ENCODE data around the gene BPTF.
"Not testable (repeated sequence)": the region's sequence is repeated elsewhere in the genome, so short reads cannot be mapped to it uniquely, and the experiment has no call there.

The BPTF gene

GRCh38 chr17:68019675-68020408, 194.5 kb downstream of the BPTF start:
- Histone ChIP-seq H3K27me3 (ENCODE audit: insufficient read depth, low read length) (no peaks in the 10 kb centered on the region), H3K4me2 (ENCODE audit: low read length) (peak overlapping the region; percentile 70), H3K27ac (ENCODE audit: low read depth, low read length) (peak overlapping the region; percentile 63), H4K91ac (ENCODE audit: low read depth, low read length) (peak overlapping the region; percentile 38), H3K79me1 (ENCODE audit: low read length) (peaks cover 5% of the 10 kb centered on the region), H3K4me3 (ENCODE audit: low read depth, low read length) (peak overlapping the region; percentile 70), H3K9ac (ENCODE audit: low read length) (peak overlapping the region; percentile 79), H2BK12ac (ENCODE audit: low read length) (no peak overlapping the region), H3K4me1 (ENCODE audit: control insufficient read depth in 1 of 2, insufficient read depth in 2 of 2, low read length in 2 of 2) (peaks cover 0 to 2% of the 10 kb centered on the region in 2 experiments), H2AK5ac (ENCODE audit: low read length) (no peak overlapping the region), H4K8ac (ENCODE audit: low read depth, low read length) (peak overlapping the region; percentile 78), H4K12ac (ENCODE audit: low read depth, low read length) (peak overlapping the region; percentile 82), H2AFZ (ENCODE audit: insufficient read depth, low read length, poor library complexity) (peak overlapping the region; percentile 42), H3K36me3 (ENCODE audit: control insufficient read depth in 1 of 2, insufficient read depth in 2 of 2, low read length in 2 of 2) (no peaks in the 10 kb centered on the region), H3K9me3 (ENCODE audit: insufficient read depth, low read depth, low read length) (no peaks in the 10 kb centered on the region), H3K18ac (ENCODE audit: low read length) (peak overlapping the region; percentile 73), H3K79me2 (ENCODE audit: control insufficient read depth, insufficient read depth, low read length, poor library complexity) (no peaks in the 10 kb centered on the region), H3K4ac (ENCODE audit: low read depth, low read length) (no peak overlapping the region), H3K14ac (ENCODE audit: low read length) (peak overlapping the region; percentile 64), H2BK120ac (ENCODE audit: insufficient read depth, low read length, poor library complexity) (peak overlapping the region; percentile 9), H2BK5ac (ENCODE audit: low read depth, low read length, poor library complexity) (peak overlapping the region; percentile 37), H3K23ac (ENCODE audit: low read length) (no peak overlapping the region)
- no CpG with 5 or more reads among the region's 51 CpGs for WGBS (ENCODE audit: extremely low coverage, insufficient coverage, insufficient read length)
- peak; percentile 99 for DNase-seq

- peak overlapping the region; percentile 63 for H3K27ac ChIP-seq (ENCODE audit: low read depth, low read length)
- H4K12ac ChIP-seq (ENCODE audit: low read depth, low read length), result peak overlapping the region; percentile 82
- H4K8ac ChIP-seq (ENCODE audit: low read depth, low read length), result peak overlapping the region; percentile 78
- no CpG with 5 or more reads among the region's 12 CpGs for WGBS (ENCODE audit: extremely low coverage, insufficient coverage, insufficient read length)
- H3K79me1 ChIP-seq (ENCODE audit: low read length), result peaks cover 5% of the 10 kb centered on the region
- H3K79me2 ChIP-seq (ENCODE audit: control insufficient read depth, insufficient read depth, low read length, poor library complexity), result no peaks in the 10 kb centered on the region
- H3K36me3 ChIP-seq (ENCODE audit: control insufficient read depth in 1 of 2, insufficient read depth in 2 of 2, low read length in 2 of 2), result no peaks in the 10 kb centered on the region
- no peak overlapping the region for H3K23ac ChIP-seq (ENCODE audit: low read length)
- peak overlapping the region; percentile 38 for H4K91ac ChIP-seq (ENCODE audit: low read depth, low read length)
- H2AFZ ChIP-seq (ENCODE audit: insufficient read depth, low read length, poor library complexity), result peak overlapping the region; percentile 42
- peak in 1 of 2 donors; percentile 46 for DNase-seq
- peak overlapping the region; percentile 70 for H3K4me2 ChIP-seq (ENCODE audit: low read length)
- no peak overlapping the region for H2BK12ac ChIP-seq (ENCODE audit: low read length)
- H3K4me1 ChIP-seq (ENCODE audit: control insufficient read depth in 1 of 2, insufficient read depth in 2 of 2, low read length in 2 of 2), result peaks cover 0 to 2% of the 10 kb centered on the region in 2 experiments
- H2AK5ac ChIP-seq (ENCODE audit: low read length), result no peak overlapping the region
- peak overlapping the region; percentile 73 for H3K18ac ChIP-seq (ENCODE audit: low read length)
- H3K14ac ChIP-seq (ENCODE audit: low read length), result peak overlapping the region; percentile 64
- H2BK120ac ChIP-seq (ENCODE audit: insufficient read depth, low read length, poor library complexity), result peak overlapping the region; percentile 9
- no peaks in the 10 kb centered on the region for H3K9me3 ChIP-seq (ENCODE audit: insufficient read depth, low read depth, low read length)
- H3K9ac ChIP-seq (ENCODE audit: low read length), result peak overlapping the region; percentile 79
- peak overlapping the region; percentile 70 for H3K4me3 ChIP-seq (ENCODE audit: low read depth, low read length)
- H3K4ac ChIP-seq (ENCODE audit: low read depth, low read length), result no peak overlapping the region
- H3K27me3 ChIP-seq (ENCODE audit: insufficient read depth, low read length), result no peaks in the 10 kb centered on the region
- H2BK5ac ChIP-seq (ENCODE audit: low read depth, low read length, poor library complexity), result peak overlapping the region; percentile 37
Measured at GRCh38 chr17:68020409-68020756, 195.1 kb downstream of the BPTF start.

GRCh38 chr17:68020791-68021190, 195.5 kb downstream of the BPTF start:
- H2BK12ac ChIP-seq (ENCODE audit: low read length); H3K18ac ChIP-seq (ENCODE audit: low read length); H3K23ac ChIP-seq (ENCODE audit: low read length); H3K9me3 ChIP-seq (ENCODE audit: insufficient read depth, low read depth, low read length); H2AFZ ChIP-seq (ENCODE audit: insufficient read depth, low read length, poor library complexity); H4K12ac ChIP-seq (ENCODE audit: low read depth, low read length); H4K8ac ChIP-seq (ENCODE audit: low read depth, low read length); H2BK5ac ChIP-seq (ENCODE audit: low read depth, low read length, poor library complexity); H3K4me3 ChIP-seq (ENCODE audit: low read depth, low read length); H2AK5ac ChIP-seq (ENCODE audit: low read length); H2BK120ac ChIP-seq (ENCODE audit: insufficient read depth, low read length, poor library complexity); H3K14ac ChIP-seq (ENCODE audit: low read length); H3K4ac ChIP-seq (ENCODE audit: low read depth, low read length); H4K91ac ChIP-seq (ENCODE audit: low read depth, low read length); H3K4me1 ChIP-seq (ENCODE audit: control insufficient read depth in 1 of 2, insufficient read depth in 2 of 2, low read length in 2 of 2); H3K27me3 ChIP-seq (ENCODE audit: insufficient read depth, low read length); H3K36me3 ChIP-seq (ENCODE audit: control insufficient read depth in 1 of 2, insufficient read depth in 2 of 2, low read length in 2 of 2); H3K79me1 ChIP-seq (ENCODE audit: low read length); DNase-seq; H3K79me2 ChIP-seq (ENCODE audit: control insufficient read depth, insufficient read depth, low read length, poor library complexity): not testable (repeated sequence)
- no CpG with 5 or more reads among the region's 13 CpGs for WGBS (ENCODE audit: extremely low coverage, insufficient coverage, insufficient read length)
- H3K27ac ChIP-seq (ENCODE audit: low read depth, low read length), result peak overlapping the region; percentile 63
- peak overlapping the region; percentile 70 for H3K4me2 ChIP-seq (ENCODE audit: low read length)
- peak overlapping the region; percentile 79 for H3K9ac ChIP-seq (ENCODE audit: low read length)

- no peak overlapping the region for H3K27ac ChIP-seq (ENCODE audit: low read depth, low read length)
- H3K9ac ChIP-seq (ENCODE audit: low read length), result no peak overlapping the region
- H3K4ac ChIP-seq (ENCODE audit: low read depth, low read length), result no peak overlapping the region
- no peak overlapping the region for H2BK5ac ChIP-seq (ENCODE audit: low read depth, low read length, poor library complexity)
- no peak for DNase-seq
- WGBS (ENCODE audit: extremely low coverage, insufficient coverage, insufficient read length), result no CpG with 5 or more reads among the region's 8 CpGs
- H3K4me3 ChIP-seq (ENCODE audit: low read depth, low read length), result no peak overlapping the region
- H2BK12ac ChIP-seq (ENCODE audit: low read length), result no peak overlapping the region
- H2AFZ ChIP-seq (ENCODE audit: insufficient read depth, low read length, poor library complexity), result no peak overlapping the region
- no peak overlapping the region for H3K18ac ChIP-seq (ENCODE audit: low read length)
- no peaks in the 10 kb centered on the region for H3K36me3 ChIP-seq (ENCODE audit: control insufficient read depth in 1 of 2, insufficient read depth in 2 of 2, low read length in 2 of 2)
- no peaks in the 10 kb centered on the region for H3K9me3 ChIP-seq (ENCODE audit: insufficient read depth, low read depth, low read length)
- peaks cover 5% of the 10 kb centered on the region for H3K79me1 ChIP-seq (ENCODE audit: low read length)
- H3K14ac ChIP-seq (ENCODE audit: low read length), result no peak overlapping the region
- no peak overlapping the region for H3K4me2 ChIP-seq (ENCODE audit: low read length)
- no peak overlapping the region for H2AK5ac ChIP-seq (ENCODE audit: low read length)
- H2BK120ac ChIP-seq (ENCODE audit: insufficient read depth, low read length, poor library complexity), result no peak overlapping the region
- peaks cover 0 to 2% of the 10 kb centered on the region in 2 experiments for H3K4me1 ChIP-seq (ENCODE audit: control insufficient read depth in 1 of 2, insufficient read depth in 2 of 2, low read length in 2 of 2)
- H3K79me2 ChIP-seq (ENCODE audit: control insufficient read depth, insufficient read depth, low read length, poor library complexity), result no peaks in the 10 kb centered on the region
- H4K12ac ChIP-seq (ENCODE audit: low read depth, low read length), result no peak overlapping the region
- no peak overlapping the region for H4K91ac ChIP-seq (ENCODE audit: low read depth, low read length)
- H3K27me3 ChIP-seq (ENCODE audit: insufficient read depth, low read length), result no peaks in the 10 kb centered on the region
- no peak overlapping the region for H4K8ac ChIP-seq (ENCODE audit: low read depth, low read length)
- no peak overlapping the region for H3K23ac ChIP-seq (ENCODE audit: low read length)
Measured at GRCh38 chr17:68021963-68022362, 196.7 kb downstream of the BPTF start.

Measured in trophoblast cell (in vitro differentiated cells and primary cell).